22Rv1 (cell line): ENCODE results near the gene XCL1.

Source experiments
- CTCF ChIP-seq: fragments of 450-650 bp; IDR thresholded peaks from 2 replicates; pipeline ENCODE4 v1.5.1; 2017; ENCODE audit warnings: mild to moderate bottlenecking
- ZFX ChIP-seq: fragments of 450-650 bp; IDR thresholded peaks from 2 replicates; pipeline ENCODE4 v1.6.1; 2017; ENCODE audit warnings: antibody characterized with exemption, borderline replicate concordance

GRCh38 chr1:168621356-168621755, 45.0 kb downstream of the XCL1 start:
- TF ChIP-seq CTCF, result no peak
- TF ChIP-seq ZFX, result no peak
